Measurements from ENCODE around the gene ANKS1B. TPM values are rescaled to one million over a fixed set of nuclear protein-coding genes. Genes with fewer than 3 reads are reported as not detected.

The ANKS1B gene
- polyA plus RNA-seq, 3 donors: 3.9 to 5.2 (median 4.6) TPM

- DNase-seq (ENCODE audit: extremely low read depth in 1 of 11, low read depth in 9 of 11, low spot score in 4 of 11): no peak
Observed at GRCh38 chr12:99910342-99910741, 74.4 kb downstream of the ANKS1B start.

- DNase-seq (ENCODE audit: extremely low read depth in 1 of 11, low read depth in 9 of 11, low spot score in 4 of 11): no peak
Observed at GRCh38 chr12:99906786-99907579, 77.8 kb downstream of the ANKS1B start.

- no peak for DNase-seq (ENCODE audit: extremely low read depth in 1 of 11, low read depth in 9 of 11, low spot score in 4 of 11)
Observed at GRCh38 chr12:99901181-99901580, 83.6 kb downstream of the ANKS1B start.

GRCh38 chr12:99898645-99899044 lies 86.1 kb downstream of the ANKS1B start:
- DNase-seq (ENCODE audit: extremely low read depth in 1 of 11, low read depth in 9 of 11, low spot score in 4 of 11): no peak

- no peak for DNase-seq (ENCODE audit: extremely low read depth in 1 of 11, low read depth in 9 of 11, low spot score in 4 of 11)
Observed at GRCh38 chr12:99879439-99879838, 105.3 kb downstream of the ANKS1B start.

- no peak for DNase-seq (ENCODE audit: extremely low read depth in 1 of 11, low read depth in 9 of 11, low spot score in 4 of 11)
Observed at GRCh38 chr12:99875081-99875480, 109.7 kb downstream of the ANKS1B start.

- DNase-seq (ENCODE audit: extremely low read depth in 1 of 11, low read depth in 9 of 11, low spot score in 4 of 11): no peak
Observed at GRCh38 chr12:99870085-99870484, 114.7 kb downstream of the ANKS1B start.

- DNase-seq (ENCODE audit: extremely low read depth in 1 of 11, low read depth in 9 of 11, low spot score in 4 of 11): no peak
Observed at GRCh38 chr12:99861731-99862130, 123.0 kb downstream of the ANKS1B start.

GRCh38 chr12:99859126-99859525 lies 125.6 kb downstream of the ANKS1B start:
- no peak for DNase-seq (ENCODE audit: extremely low read depth in 1 of 11, low read depth in 9 of 11, low spot score in 4 of 11)

- DNase-seq (ENCODE audit: extremely low read depth in 1 of 11, low read depth in 9 of 11, low spot score in 4 of 11): no peak
Observed at GRCh38 chr12:99852666-99853065, 132.1 kb downstream of the ANKS1B start.

GRCh38 chr12:99847936-99848335 lies 136.8 kb downstream of the ANKS1B start:
- no peak for DNase-seq (ENCODE audit: extremely low read depth in 1 of 11, low read depth in 9 of 11, low spot score in 4 of 11)

GRCh38 chr12:99834710-99835109 lies 150.0 kb downstream of the ANKS1B start:
- DNase-seq (ENCODE audit: extremely low read depth in 1 of 11, low read depth in 9 of 11, low spot score in 4 of 11): no peak

GRCh38 chr12:99833397-99833796 lies 151.3 kb downstream of the ANKS1B start:
- no peak for DNase-seq (ENCODE audit: extremely low read depth in 1 of 11, low read depth in 9 of 11, low spot score in 4 of 11)

GRCh38 chr12:99824900-99825542 lies 159.7 kb downstream of the ANKS1B start:
- DNase-seq (ENCODE audit: extremely low read depth in 1 of 11, low read depth in 9 of 11, low spot score in 4 of 11): peak in 6 of 11 donors; percentile 3 to 30 (median 16)

GRCh38 chr12:99822273-99822672 lies 162.5 kb downstream of the ANKS1B start:
- no peak for DNase-seq (ENCODE audit: extremely low read depth in 1 of 11, low read depth in 9 of 11, low spot score in 4 of 11)

GRCh38 chr12:99810718-99811593 lies 173.8 kb downstream of the ANKS1B start:
- peak in 2 of 11 donors; percentile 4 to 20 for DNase-seq (ENCODE audit: extremely low read depth in 1 of 11, low read depth in 9 of 11, low spot score in 4 of 11)

- DNase-seq (ENCODE audit: extremely low read depth in 1 of 11, low read depth in 9 of 11, low spot score in 4 of 11): no peak
Observed at GRCh38 chr12:99809909-99810308, 174.8 kb downstream of the ANKS1B start.

GRCh38 chr12:99806304-99806703 lies 178.4 kb downstream of the ANKS1B start:
- DNase-seq (ENCODE audit: extremely low read depth in 1 of 11, low read depth in 9 of 11, low spot score in 4 of 11): no peak

- no peak for DNase-seq (ENCODE audit: extremely low read depth in 1 of 11, low read depth in 9 of 11, low spot score in 4 of 11)
Observed at GRCh38 chr12:99804715-99805114, 180.0 kb downstream of the ANKS1B start.

GRCh38 chr12:99800605-99801004 lies 184.1 kb downstream of the ANKS1B start:
- DNase-seq (ENCODE audit: extremely low read depth in 1 of 11, low read depth in 9 of 11, low spot score in 4 of 11): no peak

All from renal cortex interstitium (tissue), 11 donors.